ENCODE results near the gene NID2. TPM values are rescaled to one million over a fixed set of nuclear protein-coding genes. Genes with fewer than 3 reads are reported as not detected.

NID2 gene
- total RNA-seq, 1 experiment from 2014 or later, result 6.6 TPM

GRCh38 chr14:52044791-52045522 lies 23.9 kb downstream of the NID2 start:
- Mint-ChIP-seq H3K9me3 (no peaks in the 10 kb centered on the region), H3K4me1 (peaks cover 14 to 15% of the 10 kb centered on the region in 2 experiments), H3K27me3 (ENCODE audit: low read depth) (peaks cover 2% of the 10 kb centered on the region; the same call in 1 of the 2 replicates), H3K4me3 (no peak overlapping the region), H3K27ac (no peak overlapping the region), H3K36me3 (ENCODE audit: insufficient read depth in 1 of 3, low read depth in 3 of 3) (no peaks in the 10 kb centered on the region)
- no peak overlapping the region for H3K56ac ChIP-seq (ENCODE audit: insufficient read length, low read depth, low read length)
- no peaks in the 10 kb centered on the region for H3K79me2 ChIP-seq (ENCODE audit: insufficient read depth, low read length)
- H3K9ac ChIP-seq (ENCODE audit: extremely low read depth, insufficient read length, low read length), result no peak overlapping the region
- H2BK5ac ChIP-seq (ENCODE audit: insufficient read length, low read length), result no peak overlapping the region
- H3K4me1 ChIP-seq (ENCODE audit: insufficient read depth, low read length), result 0 out of 2 replicates have a peak, but pooled peaks cover 3% of the 10 kb centered on the region
- no peak overlapping the region for H3K4me2 ChIP-seq (ENCODE audit: insufficient read depth, insufficient read length, low read length)
- no peak overlapping the region for H2BK20ac ChIP-seq (ENCODE audit: low read depth, low read length, poor library complexity, severe bottlenecking)
- no peak overlapping the region for H4K5ac ChIP-seq (ENCODE audit: insufficient read length, low read depth, low read length)
- H2BK120ac ChIP-seq (ENCODE audit: low read depth, low read length, poor library complexity, severe bottlenecking), result no peak overlapping the region
- TF ChIP-seq CTCF (conservative IDR thresholded peaks at IDR 0.05), result no peak
- H4K91ac ChIP-seq (ENCODE audit: insufficient read length, low read depth, low read length), result no peak overlapping the region
- H2BK15ac ChIP-seq (ENCODE audit: low read depth, low read length), result no peak overlapping the region
- no peaks in the 10 kb centered on the region for H3K9me3 ChIP-seq (ENCODE audit: control insufficient read depth, low read depth, low read length)
- H4K20me1 ChIP-seq (ENCODE audit: control insufficient read depth, insufficient read depth, insufficient read length), result no peaks in the 10 kb centered on the region
- H3K27ac ChIP-seq (ENCODE audit: insufficient read length, low read depth, low read length), result no peak overlapping the region
- no peak overlapping the region for H3K23ac ChIP-seq (ENCODE audit: insufficient read length, low read depth, low read length)
- H3K18ac ChIP-seq (ENCODE audit: insufficient read length, low read depth, low read length), result no peak overlapping the region
- DNase-seq, result no peak
- no peaks in the 10 kb centered on the region for H3K27me3 ChIP-seq (ENCODE audit: insufficient read depth, low read length)
- H3T11ph ChIP-seq (ENCODE audit: low read length), result no peak overlapping the region
- no peak overlapping the region for H4K8ac ChIP-seq (replicated peaks; ENCODE audit: insufficient read length, low read depth, low read length)
- H3K23me2 ChIP-seq (ENCODE audit: insufficient read length, low read depth, low read length, poor library complexity, severe bottlenecking), result no peaks in the 10 kb centered on the region
- H3K14ac ChIP-seq (ENCODE audit: insufficient read depth, low read length), result no peak overlapping the region
- H2BK12ac ChIP-seq (ENCODE audit: insufficient read length, low read depth, low read length), result no peak overlapping the region
- no peak overlapping the region for H2AK5ac ChIP-seq (ENCODE audit: insufficient read length, low read length)
- no peaks in the 10 kb centered on the region for H3K79me1 ChIP-seq (ENCODE audit: insufficient read depth, low read depth, low read length, poor library complexity, severe bottlenecking)
- H2AFZ ChIP-seq (ENCODE audit: low read length), result no peak overlapping the region
- no peak overlapping the region for H3K4ac ChIP-seq (ENCODE audit: low read depth, low read length)
- WGBS (ENCODE audit: extremely low coverage, insufficient read length, low lambda C conversion rate), result no CpG with 5 or more reads among the region's 11 CpGs

All from H9 (cell line).